ENCODE measurements around the gene SH3PXD2B. TPM values are rescaled to one million over a fixed set of nuclear protein-coding genes. Genes with fewer than 3 reads are reported as not detected.
"Not testable (repeated sequence)": the region's sequence is repeated elsewhere in the genome, so short reads cannot be mapped to it uniquely, and the experiment has no call there.

SH3PXD2B gene
- total RNA-seq, 1 experiment from 2014 or later = 64.1 TPM

GRCh38 chr5:172353271-172353812 lies 101.0 kb downstream of the SH3PXD2B start:
- no peak for DNase-seq (ENCODE audit: low spot score)
- CTCF ChIA-PET = no interaction called here
- TF ChIP-seq ZNF423 (CRISPR knock-in tag; IDR thresholded peaks at IDR 0.05) (no peak), ZNF416 (CRISPR knock-in tag; IDR thresholded peaks at IDR 0.05) (no peak), FOXK1 (CRISPR knock-in tag; IDR thresholded peaks at IDR 0.05) (no peak)
- no peaks in the 10 kb centered on the region for H3K9me3 Mint-ChIP-seq
- peaks cover 60% of the 10 kb centered on the region for H3K36me3 Mint-ChIP-seq
- no peak overlapping the region for H3K4me3 Mint-ChIP-seq
- ATAC-seq = no peak
- no peaks in the 10 kb centered on the region for H3K27me3 Mint-ChIP-seq (ENCODE audit: low read depth)
- H3K27ac Mint-ChIP-seq = no peak overlapping the region
- POLR2A ChIA-PET = no interaction called here
- 0 out of 2 replicates have a peak, but pooled peaks cover 3% of the 10 kb centered on the region for H3K4me1 Mint-ChIP-seq

DNA sequence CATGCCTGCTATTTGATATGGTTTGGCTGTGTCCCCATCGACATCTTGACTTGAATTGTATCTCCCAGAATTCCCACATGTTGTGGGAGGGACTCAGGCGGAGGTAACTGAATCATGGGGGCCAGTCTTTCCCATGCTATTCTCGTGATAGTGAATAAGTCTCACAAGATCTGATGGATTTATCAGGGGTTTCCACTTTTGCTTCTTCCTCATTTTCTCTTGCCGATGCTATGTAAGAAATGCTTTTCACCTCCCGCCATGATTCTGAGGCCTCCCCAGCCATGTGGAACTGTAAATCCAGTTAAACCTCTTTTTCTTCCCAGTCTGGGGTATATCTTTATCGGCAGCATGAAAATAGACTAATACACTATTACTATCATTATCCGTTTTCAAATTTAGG lies 101.8 kb downstream of the SH3PXD2B start:
- H3K4me1 Mint-ChIP-seq; H3K27me3 Mint-ChIP-seq (ENCODE audit: low read depth); DNase-seq (ENCODE audit: low spot score); CTCF ChIA-PET; H3K9me3 Mint-ChIP-seq; H3K27ac Mint-ChIP-seq; POLR2A ChIA-PET; ATAC-seq; H3K4me3 Mint-ChIP-seq: not testable (repeated sequence)
- H3K36me3 Mint-ChIP-seq = peaks cover 59% of the 10 kb centered on the region

- POLR2A ChIA-PET = no interaction called here
- Mint-ChIP-seq H3K9me3 (no peaks in the 10 kb centered on the region), H3K27me3 (ENCODE audit: low read depth) (no peaks in the 10 kb centered on the region), H3K27ac (no peak overlapping the region), H3K4me3 (no peak overlapping the region), H3K36me3 (peaks cover 62% of the 10 kb centered on the region), H3K4me1 (no peaks in the 10 kb centered on the region)
- CTCF ChIA-PET = interaction anchor here (0.6 to 1.6 kb wide), 3 partner anchors 89 to 583 kb away, joined by 3 to 5 read pairs (median 5); no protein-coding TSS in a partner anchor
- ATAC-seq (no peak), DNase-seq (ENCODE audit: low spot score) (no peak)
- TF ChIP-seq SP1 (CRISPR knock-in tag; conservative IDR thresholded peaks at IDR 0.05) (no peak), ETV6 (CRISPR knock-in tag; IDR thresholded peaks at IDR 0.05) (no peak), IRF2 (CRISPR knock-in tag; IDR thresholded peaks at IDR 0.05; ENCODE audit: borderline replicate concordance, low read depth) (no peak), ATF1 (CRISPR knock-in tag; IDR thresholded peaks at IDR 0.05) (no peak), ESRRA (CRISPR knock-in tag; IDR thresholded peaks at IDR 0.05; ENCODE audit: borderline replicate concordance) (no peak), GTF2I (CRISPR knock-in tag; conservative IDR thresholded peaks at IDR 0.05) (no peak), JUN (CRISPR knock-in tag; IDR thresholded peaks at IDR 0.05) (no peak)
These were observed 103.0 kb downstream of the SH3PXD2B start for GRCh38 chr5:172351240-172351778.

GRCh38 chr5:172350212-172351181 lies 103.8 kb downstream of the SH3PXD2B start:
- POLR2A ChIA-PET = interaction anchor here (0.7 kb wide), 1 partner anchor 27 kb away, joined by 5 read pairs; no protein-coding TSS in a partner anchor
- Mint-ChIP-seq H3K4me3 (no peak overlapping the region), H3K4me1 (no peaks in the 10 kb centered on the region), H3K9me3 (no peaks in the 10 kb centered on the region), H3K36me3 (peaks cover 62% of the 10 kb centered on the region), H3K27me3 (ENCODE audit: low read depth) (no peaks in the 10 kb centered on the region), H3K27ac (no peak overlapping the region)
- no peak for DNase-seq (ENCODE audit: low spot score)
- CTCF ChIA-PET = interaction anchor here (0.6 to 1.6 kb wide), 2 partner anchors 88 to 101 kb away, joined by 5 read pairs; no protein-coding TSS in a partner anchor
- ATAC-seq = no peak
- TF ChIP-seq GRHL2 (CRISPR knock-in tag; IDR thresholded peaks at IDR 0.05; ENCODE audit: insufficient replicate concordance, severe bottlenecking) = no peak
- TF ChIP-seq CREM (CRISPR knock-in tag; IDR thresholded peaks at IDR 0.05) = no peak
- no peak for TF ChIP-seq TCF7 (CRISPR knock-in tag; IDR thresholded peaks at IDR 0.05; ENCODE audit: low read depth)
- TF ChIP-seq FOXJ3 (CRISPR knock-in tag; IDR thresholded peaks at IDR 0.05; ENCODE audit: borderline replicate concordance) = no peak
- no peak for TF ChIP-seq ETV6 (CRISPR knock-in tag; IDR thresholded peaks at IDR 0.05)
- no peak for TF ChIP-seq HMGXB4 (CRISPR knock-in tag; IDR thresholded peaks at IDR 0.05)
- TF ChIP-seq ZNF121 (CRISPR knock-in tag; IDR thresholded peaks at IDR 0.05) = no peak
- TF ChIP-seq, protein P1, sequence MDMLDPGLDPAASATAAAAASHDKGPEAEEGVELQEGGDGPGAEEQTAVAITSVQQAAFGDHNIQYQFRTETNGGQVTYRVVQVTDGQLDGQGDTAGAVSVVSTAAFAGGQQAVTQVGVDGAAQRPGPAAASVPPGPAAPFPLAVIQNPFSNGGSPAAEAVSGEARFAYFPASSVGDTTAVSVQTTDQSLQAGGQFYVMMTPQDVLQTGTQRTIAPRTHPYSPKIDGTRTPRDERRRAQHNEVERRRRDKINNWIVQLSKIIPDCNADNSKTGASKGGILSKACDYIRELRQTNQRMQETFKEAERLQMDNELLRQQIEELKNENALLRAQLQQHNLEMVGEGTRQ (CRISPR knock-in tag; IDR thresholded peaks at IDR 0.05) = no peak
- no peak for TF ChIP-seq FOXP4 (CRISPR knock-in tag; IDR thresholded peaks at IDR 0.05)
- TF ChIP-seq, protein P2, sequence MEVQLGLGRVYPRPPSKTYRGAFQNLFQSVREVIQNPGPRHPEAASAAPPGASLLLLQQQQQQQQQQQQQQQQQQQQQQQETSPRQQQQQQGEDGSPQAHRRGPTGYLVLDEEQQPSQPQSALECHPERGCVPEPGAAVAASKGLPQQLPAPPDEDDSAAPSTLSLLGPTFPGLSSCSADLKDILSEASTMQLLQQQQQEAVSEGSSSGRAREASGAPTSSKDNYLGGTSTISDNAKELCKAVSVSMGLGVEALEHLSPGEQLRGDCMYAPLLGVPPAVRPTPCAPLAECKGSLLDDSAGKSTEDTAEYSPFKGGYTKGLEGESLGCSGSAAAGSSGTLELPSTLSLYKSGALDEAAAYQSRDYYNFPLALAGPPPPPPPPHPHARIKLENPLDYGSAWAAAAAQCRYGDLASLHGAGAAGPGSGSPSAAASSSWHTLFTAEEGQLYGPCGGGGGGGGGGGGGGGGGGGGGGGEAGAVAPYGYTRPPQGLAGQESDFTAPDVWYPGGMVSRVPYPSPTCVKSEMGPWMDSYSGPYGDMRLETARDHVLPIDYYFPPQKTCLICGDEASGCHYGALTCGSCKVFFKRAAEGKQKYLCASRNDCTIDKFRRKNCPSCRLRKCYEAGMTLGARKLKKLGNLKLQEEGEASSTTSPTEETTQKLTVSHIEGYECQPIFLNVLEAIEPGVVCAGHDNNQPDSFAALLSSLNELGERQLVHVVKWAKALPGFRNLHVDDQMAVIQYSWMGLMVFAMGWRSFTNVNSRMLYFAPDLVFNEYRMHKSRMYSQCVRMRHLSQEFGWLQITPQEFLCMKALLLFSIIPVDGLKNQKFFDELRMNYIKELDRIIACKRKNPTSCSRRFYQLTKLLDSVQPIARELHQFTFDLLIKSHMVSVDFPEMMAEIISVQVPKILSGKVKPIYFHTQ (CRISPR knock-in tag; IDR thresholded peaks at IDR 0.05) = no peak
- TF ChIP-seq EMX1 (CRISPR knock-in tag; IDR thresholded peaks at IDR 0.05) = no peak
- TF ChIP-seq SMAD4 (CRISPR knock-in tag; IDR thresholded peaks at IDR 0.05) = no peak
